Vagina (tissue), 2 donors: ENCODE results near the gene COL5A1. TPM values are rescaled to one million over a fixed set of nuclear protein-coding genes. Genes with fewer than 3 reads are reported as not detected.

Experiments
- DNase-seq, 2 donors: peaks; one replicate each; pipeline ENCODE4 v3.0.0-alpha.2; 2017; ENCODE audit errors: extremely low spot score in 2 of 2
- H3K27ac ChIP-seq: fragments of 200-600 bp; sonication (generic); one replicate; pipeline ENCODE4 v1.5.1; 2019
- H3K27me3 ChIP-seq: fragments of 200-600 bp; sonication (generic); one replicate; pipeline ENCODE4 v1.5.1; 2019
- H3K36me3 ChIP-seq, 2 donors: fragments of 200-600 bp; sonication (generic); one replicate each; pipeline ENCODE4 v1.5.1; 2017 to 2019
- H3K4me1 ChIP-seq: fragments of 200-600 bp; sonication (generic); one replicate; pipeline ENCODE4 v1.5.1; 2019
- H3K4me3 ChIP-seq, 2 donors: fragments of 200-600 bp; sonication (generic); 1 replicate in 1 of 2; 2 replicates in 1 of 2; pipeline ENCODE4 v1.5.1; 2016 to 2019
- H3K9me3 ChIP-seq: fragments of 200-600 bp; sonication (generic); one replicate; pipeline ENCODE4 v1.5.1; 2019
- CTCF ChIP-seq, 3 experiments: fragments of 450-650 bp in 2 of 3; fragments of 200-600 bp in 1 of 3; sonication (generic) in 1 of 3; IDR thresholded peaks; one replicate each; pipeline ENCODE4 v1.5.1; 2017 to 2019; ENCODE audit warnings: antibody characterized with exemption in 3 of 3, mild to moderate bottlenecking in 2 of 3, moderate library complexity in 2 of 3
- POLR2A ChIP-seq, 2 donors: fragments of 450-650 bp; IDR thresholded peaks; one replicate each; pipeline ENCODE4 v1.6.1; 2017; ENCODE audit warnings: antibody characterized with exemption in 2 of 2, mild to moderate bottlenecking in 2 of 2, moderate library complexity in 2 of 2
- POLR2AphosphoS5 ChIP-seq, 2 donors: sonication (generic); formaldehyde crosslinking; IDR thresholded peaks; one replicate each; pipeline ENCODE4 v1.9.0; 2017; ENCODE audit warnings: antibody characterized with exemption in 2 of 2, mild to moderate bottlenecking in 2 of 2, low read depth in 1 of 2; ENCODE audit not compliant: insufficient read depth in 1 of 2
- intact Hi-C: fragments of 100-400 bp; cut with DNase I; formaldehyde crosslinking; loops from one replicate; pipeline ENCODE4 v1.15.1; 2023
- total RNA-seq: library from RNA; depleted of rRNA; stranded (reverse); fragments of >200 nt; gene quantifications from one replicate; pipeline ENCODE4 v1.2.3, GENCODE V29; 2016

The COL5A1 gene
- total RNA-seq, 1 donor from 2014 or later, result 36.6 TPM

- no peak overlapping the region for H3K27ac ChIP-seq
- H3K4me1 ChIP-seq, result peaks cover 4% of the 10 kb centered on the region
- TF ChIP-seq CTCF (IDR thresholded peaks at IDR 0.05) (no peak), POLR2AphosphoS5 (IDR thresholded peaks at IDR 0.05; ENCODE audit: insufficient read depth in 1 of 2, low read depth in 1 of 2) (no peak), POLR2A (IDR thresholded peaks at IDR 0.05) (no peak)
- intact Hi-C loops, result no loop called here
- H3K4me3 ChIP-seq, result no peak overlapping the region
- DNase-seq, result no peak
- H3K27me3 ChIP-seq, result no peaks in the 10 kb centered on the region
- no peaks in the 10 kb centered on the region for H3K9me3 ChIP-seq
- H3K36me3 ChIP-seq, result peaks cover 0 to 34% of the 10 kb centered on the region in 2 donors
These were observed 183.0 kb downstream of the COL5A1 start for GRCh38 chr9:134824583-134824982.

- Histone ChIP-seq H3K27ac (no peak overlapping the region), H3K27me3 (no peaks in the 10 kb centered on the region), H3K4me1 (peaks cover 4% of the 10 kb centered on the region), H3K36me3 (peaks cover 0 to 31% of the 10 kb centered on the region in 2 donors), H3K4me3 (no peak overlapping the region), H3K9me3 (no peaks in the 10 kb centered on the region)
- intact Hi-C loops, result no loop called here
- DNase-seq, result no peak
- no peak for TF ChIP-seq POLR2A (IDR thresholded peaks at IDR 0.05)
- TF ChIP-seq POLR2AphosphoS5 (IDR thresholded peaks at IDR 0.05; ENCODE audit: insufficient read depth in 1 of 2, low read depth in 1 of 2), result no peak
- TF ChIP-seq CTCF (IDR thresholded peaks at IDR 0.05), result no peak
These were observed 183.4 kb downstream of the COL5A1 start for GRCh38 chr9:134825025-134825424.

GRCh38 chr9:134826336-134827285 is 185.0 kb downstream of the COL5A1 start:
- intact Hi-C loops, result no loop called here
- no peak for DNase-seq
- peaks cover 4% of the 10 kb centered on the region for H3K4me1 ChIP-seq
- H3K27ac ChIP-seq, result no peak overlapping the region
- peaks cover 0 to 33% of the 10 kb centered on the region in 2 donors for H3K36me3 ChIP-seq
- H3K9me3 ChIP-seq, result no peaks in the 10 kb centered on the region
- TF ChIP-seq CTCF (IDR thresholded peaks at IDR 0.05), result no peak
- TF ChIP-seq POLR2A (IDR thresholded peaks at IDR 0.05), result no peak
- no peak for TF ChIP-seq POLR2AphosphoS5 (IDR thresholded peaks at IDR 0.05; ENCODE audit: insufficient read depth in 1 of 2, low read depth in 1 of 2)
- no peaks in the 10 kb centered on the region for H3K27me3 ChIP-seq
- no peak overlapping the region for H3K4me3 ChIP-seq

- no peak overlapping the region for H3K27ac ChIP-seq
- H3K36me3 ChIP-seq, result peaks cover 0 to 32% of the 10 kb centered on the region in 2 donors
- no peaks in the 10 kb centered on the region for H3K27me3 ChIP-seq
- no peak overlapping the region for H3K4me3 ChIP-seq
- H3K4me1 ChIP-seq, result peaks cover 4% of the 10 kb centered on the region
- TF ChIP-seq POLR2A (IDR thresholded peaks at IDR 0.05) (no peak), POLR2AphosphoS5 (IDR thresholded peaks at IDR 0.05; ENCODE audit: insufficient read depth in 1 of 2, low read depth in 1 of 2) (no peak), CTCF (IDR thresholded peaks at IDR 0.05) (no peak)
- H3K9me3 ChIP-seq, result no peaks in the 10 kb centered on the region
- intact Hi-C loops, result no loop called here
- no peak for DNase-seq
These were observed 186.0 kb downstream of the COL5A1 start for GRCh38 chr9:134827559-134827958.

GRCh38 chr9:134827993-134828392 is 186.4 kb downstream of the COL5A1 start:
- no peak for DNase-seq
- intact Hi-C loops, result no loop called here
- no peaks in the 10 kb centered on the region for H3K9me3 ChIP-seq
- peaks cover 0 to 28% of the 10 kb centered on the region in 2 donors for H3K36me3 ChIP-seq
- TF ChIP-seq POLR2AphosphoS5 (IDR thresholded peaks at IDR 0.05; ENCODE audit: insufficient read depth in 1 of 2, low read depth in 1 of 2) (no peak), POLR2A (IDR thresholded peaks at IDR 0.05) (no peak), CTCF (IDR thresholded peaks at IDR 0.05) (no peak)
- H3K27me3 ChIP-seq, result no peaks in the 10 kb centered on the region
- H3K4me3 ChIP-seq, result no peak overlapping the region
- peaks cover 4% of the 10 kb centered on the region for H3K4me1 ChIP-seq
- H3K27ac ChIP-seq, result no peak overlapping the region
